NCI-H748 (cell line): ENCODE data around the gene GPX3.

Source experiments
- DNase-seq: peaks from one replicate; lab custom pipeline; 2025; ENCODE audit not compliant: unreplicated experiment; lab: John Stamatoyannopoulos, UW

GPX3 gene

DNA sequence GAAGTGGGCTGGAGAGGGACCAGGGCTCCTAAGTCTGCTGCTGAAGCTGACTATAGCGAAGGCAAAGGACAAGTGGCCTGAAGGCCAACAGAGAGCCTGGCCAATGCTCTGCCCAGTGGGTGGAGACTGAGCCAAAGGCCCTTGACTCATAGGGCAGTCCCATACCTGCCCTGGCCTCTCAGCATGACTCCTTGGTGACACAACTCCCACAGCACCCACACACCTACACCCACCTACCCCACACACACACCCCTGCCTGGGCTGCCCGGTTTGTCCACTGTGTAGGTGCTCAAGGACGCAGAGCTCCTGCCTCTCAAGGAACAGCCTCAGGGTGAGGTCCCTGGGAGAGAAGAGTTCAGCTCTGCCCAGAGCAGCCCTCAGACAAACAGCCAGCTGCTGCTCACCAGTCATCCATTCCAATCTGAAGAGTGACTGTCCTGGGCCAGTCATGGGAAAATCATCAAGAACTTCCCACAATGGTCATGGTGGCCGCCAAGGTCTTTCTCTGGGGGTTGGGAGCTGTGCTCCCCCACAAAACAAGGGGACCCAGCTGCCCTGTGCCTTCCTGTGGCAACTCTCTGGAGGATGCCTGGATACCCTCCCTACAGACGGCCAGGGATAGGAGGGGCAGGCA, 55.4 kb downstream of the GPX3 start:
- no peak for DNase-seq

GRCh38 chr5:151076616-151077015, 56.2 kb downstream of the GPX3 start:
- DNase-seq: no peak

DNA sequence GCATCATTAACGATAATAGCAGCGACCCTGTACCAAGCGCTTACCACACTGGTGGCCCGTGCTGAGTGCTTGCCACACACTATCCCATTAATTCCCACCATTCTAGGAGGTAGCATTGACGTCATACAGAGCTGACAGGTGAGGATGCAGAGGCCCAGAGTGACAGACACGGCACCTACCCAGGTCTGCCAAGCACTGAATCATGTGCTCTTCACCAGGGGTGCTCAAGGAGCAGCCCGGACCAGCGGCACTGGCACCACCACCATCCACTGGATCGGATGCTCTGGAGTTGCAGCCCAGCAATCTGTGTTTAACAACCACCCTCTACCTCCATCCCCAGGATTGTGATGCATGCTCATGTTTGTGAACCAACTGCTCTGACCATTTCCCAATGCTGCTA, 57.0 kb downstream of the GPX3 start:
- no peak for DNase-seq

- DNase-seq: no peak
Observed at GRCh38 chr5:151077967-151078366, 57.6 kb downstream of the GPX3 start.
